ENCODE results near the gene CXCL1.

The CXCL1 gene

GRCh38 chr4:73853246-73853704, 15.9 kb upstream of the CXCL1 start, which contains the start of gene PF4V1:
PF4V1 (plus strand) TSS chr4:73853296; CDS start chr4:73853363, 67 bp downstream.
- no peak for DNase-seq

DNA sequence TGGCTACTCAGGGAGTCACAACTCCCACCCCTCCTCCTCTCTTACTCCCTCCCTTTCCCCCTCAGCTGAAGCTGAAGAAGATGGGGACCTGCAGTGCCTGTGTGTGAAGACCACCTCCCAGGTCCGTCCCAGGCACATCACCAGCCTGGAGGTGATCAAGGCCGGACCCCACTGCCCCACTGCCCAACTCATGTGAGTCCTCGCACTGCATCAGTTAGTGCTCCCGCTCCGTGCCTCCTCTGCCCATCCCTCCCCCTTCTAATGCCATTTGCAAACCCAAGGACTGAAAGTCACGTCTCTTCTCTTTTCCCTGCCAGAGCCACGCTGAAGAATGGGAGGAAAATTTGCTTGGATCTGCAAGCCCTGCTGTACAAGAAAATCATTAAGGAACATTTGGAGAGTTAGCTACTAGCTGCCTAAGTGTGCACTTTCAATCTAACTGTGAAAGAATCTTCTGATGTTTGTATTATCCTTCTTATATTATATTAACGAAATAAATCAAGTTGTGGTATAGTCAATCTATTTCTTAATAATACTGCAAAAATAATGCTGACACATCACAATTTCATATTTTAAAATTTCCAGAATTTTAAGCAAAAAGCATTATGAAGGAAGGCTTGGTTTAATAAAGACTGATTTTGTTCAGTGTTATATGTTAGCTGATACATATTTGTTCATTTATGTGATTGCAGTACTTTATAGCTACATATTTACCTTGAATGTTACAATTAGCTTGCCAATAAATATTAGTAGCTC, 15.3 kb upstream of the CXCL1 start:
- DNase-seq, result no peak

- no peak for DNase-seq
These were observed 13.8 kb upstream of the CXCL1 start for GRCh38 chr4:73855406-73855805.

DNA sequence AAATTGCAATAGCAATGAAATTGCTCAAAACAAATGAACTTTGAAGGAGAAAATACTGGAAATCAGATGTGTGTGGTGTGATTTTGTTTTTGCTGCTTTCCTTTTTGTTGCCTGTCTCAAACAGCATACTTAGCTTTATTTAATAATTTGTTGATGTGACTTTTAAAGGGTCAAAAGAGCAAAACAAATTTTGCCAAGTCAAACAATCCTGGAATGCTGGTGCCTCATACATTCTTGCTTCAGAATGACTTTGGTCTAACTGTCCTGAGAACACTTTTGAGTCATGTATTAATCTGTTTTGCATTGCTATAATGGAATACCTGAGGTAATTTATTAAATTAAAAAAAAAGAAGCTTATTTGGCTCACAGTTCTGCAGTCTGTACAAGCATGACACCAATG, 12.7 kb upstream of the CXCL1 start:
- no peak for DNase-seq

GRCh38 chr4:73859614-73860088, 9.5 kb upstream of the CXCL1 start:
- no peak for DNase-seq

DNA sequence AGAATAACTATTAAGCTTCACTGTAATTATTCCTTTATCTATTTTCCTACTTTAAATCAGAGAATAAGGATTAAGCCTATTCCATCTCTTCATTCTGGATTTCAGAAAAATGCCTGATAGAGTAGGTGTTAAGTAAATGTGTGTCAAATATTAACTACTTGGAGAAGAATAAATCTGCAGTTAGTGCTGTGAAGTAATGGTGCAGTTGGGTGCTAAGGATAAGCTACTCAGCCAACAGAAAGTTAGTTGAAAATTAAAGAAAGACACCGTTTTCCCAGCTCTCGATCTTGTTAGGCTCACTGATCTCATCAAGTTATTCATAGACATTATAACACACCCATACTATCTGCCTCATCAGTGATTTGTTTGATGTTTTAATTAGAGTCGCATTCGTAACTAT, 9.0 kb upstream of the CXCL1 start:
- DNase-seq, result no peak

- DNase-seq, result no peak
These were observed 8.3 kb upstream of the CXCL1 start for GRCh38 chr4:73860917-73861316.

DNA sequence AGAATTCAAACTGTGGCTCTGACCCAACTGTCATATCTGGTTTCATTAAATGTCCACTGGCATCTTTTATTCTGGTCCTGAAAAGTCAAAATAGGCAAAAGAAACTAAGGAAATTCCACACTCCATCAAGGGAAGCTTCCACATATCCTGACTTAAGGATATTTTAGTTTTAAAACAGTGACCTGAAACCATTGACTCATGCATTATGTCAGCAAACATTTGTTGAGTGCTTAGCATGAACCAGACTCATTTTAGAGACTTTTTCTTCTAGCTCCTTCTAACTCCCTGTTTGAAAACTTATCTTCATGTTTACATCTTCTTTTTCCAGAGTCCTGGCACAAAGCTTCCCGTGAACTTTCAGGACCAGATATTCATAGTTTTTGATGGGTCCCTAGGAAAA, 6.9 kb upstream of the CXCL1 start:
- DNase-seq, result no peak

GRCh38 chr4:73864365-73864764, 4.8 kb upstream of the CXCL1 start:
- DNase-seq, result peak; percentile 15

GRCh38 chr4:73864961-73865360, 4.2 kb upstream of the CXCL1 start:
- DNase-seq, result no peak

GRCh38 chr4:73865431-73866096, 3.6 kb upstream of the CXCL1 start:
- DNase-seq, result no peak

GRCh38 chr4:73866246-73866645, 2.9 kb upstream of the CXCL1 start:
- no peak for DNase-seq

GRCh38 chr4:73867783-73868182, 1.4 kb upstream of the CXCL1 start:
- peak; percentile 15 for DNase-seq

DNA sequence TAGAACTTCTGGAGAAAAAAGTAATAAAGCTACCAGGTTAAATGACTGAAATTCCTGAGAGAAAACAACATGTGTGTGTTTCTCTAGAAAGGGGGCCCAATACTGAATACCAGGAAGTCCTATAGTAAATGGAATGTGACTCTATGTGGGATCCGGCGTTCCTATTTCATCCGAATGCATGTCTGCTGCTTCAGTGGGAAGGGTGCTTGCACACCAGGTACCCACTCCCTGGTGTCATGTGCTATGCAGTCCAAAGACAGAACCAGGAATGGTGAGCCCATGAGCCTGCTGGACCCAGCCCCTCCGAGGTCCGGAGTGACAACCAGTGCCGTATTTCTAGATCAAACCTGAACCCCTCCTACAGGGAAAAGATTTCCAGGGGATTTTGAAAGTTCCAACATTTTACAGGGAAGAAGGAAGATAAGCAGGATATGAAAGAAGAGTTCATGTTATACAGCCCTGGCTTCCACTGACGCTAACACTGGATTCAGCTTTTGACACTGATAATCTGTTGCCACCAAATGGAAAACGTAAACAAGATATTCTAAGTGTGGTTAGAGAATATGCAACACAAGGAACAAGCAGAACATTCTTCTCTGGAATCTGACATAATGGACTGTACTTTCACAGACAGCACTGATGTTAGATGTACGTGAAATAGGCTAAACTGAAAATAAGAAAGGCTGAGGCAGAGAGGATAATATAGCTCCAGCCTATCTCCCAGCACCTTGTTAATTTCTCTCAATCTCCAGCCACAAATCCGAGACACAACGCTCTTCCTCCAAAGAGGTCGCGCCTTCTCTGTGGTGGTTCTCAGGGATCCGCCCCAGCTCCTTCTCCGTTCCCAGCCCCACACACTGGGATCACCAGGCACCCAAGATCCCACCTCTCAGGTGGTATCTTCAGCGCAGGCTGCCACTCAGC, 725 bp upstream of the CXCL1 start:
- no peak for DNase-seq

DNA sequence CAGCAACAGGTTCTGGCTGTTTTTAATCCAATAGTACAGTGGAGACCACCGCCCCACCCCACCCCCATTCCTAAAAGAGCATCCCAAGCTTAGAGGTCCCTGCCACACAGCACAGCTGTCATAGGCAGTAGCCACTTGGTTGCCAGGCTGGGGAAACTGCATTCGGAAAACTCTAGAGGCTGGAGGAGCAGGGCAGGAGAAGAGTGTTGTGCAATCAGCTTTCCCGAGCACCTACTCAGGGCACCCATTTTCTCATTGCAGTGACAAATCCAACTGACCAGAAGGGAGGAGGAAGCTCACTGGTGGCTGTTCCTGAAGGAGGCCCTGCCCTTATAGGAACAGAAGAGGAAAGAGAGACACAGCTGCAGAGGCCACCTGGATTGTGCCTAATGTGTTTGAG, 1.1 kb downstream of the CXCL1 start:
- DNase-seq, result no peak

- DNase-seq, result no peak
These were observed 1.6 kb downstream of the CXCL1 start for GRCh38 chr4:73870768-73871167.

DNA sequence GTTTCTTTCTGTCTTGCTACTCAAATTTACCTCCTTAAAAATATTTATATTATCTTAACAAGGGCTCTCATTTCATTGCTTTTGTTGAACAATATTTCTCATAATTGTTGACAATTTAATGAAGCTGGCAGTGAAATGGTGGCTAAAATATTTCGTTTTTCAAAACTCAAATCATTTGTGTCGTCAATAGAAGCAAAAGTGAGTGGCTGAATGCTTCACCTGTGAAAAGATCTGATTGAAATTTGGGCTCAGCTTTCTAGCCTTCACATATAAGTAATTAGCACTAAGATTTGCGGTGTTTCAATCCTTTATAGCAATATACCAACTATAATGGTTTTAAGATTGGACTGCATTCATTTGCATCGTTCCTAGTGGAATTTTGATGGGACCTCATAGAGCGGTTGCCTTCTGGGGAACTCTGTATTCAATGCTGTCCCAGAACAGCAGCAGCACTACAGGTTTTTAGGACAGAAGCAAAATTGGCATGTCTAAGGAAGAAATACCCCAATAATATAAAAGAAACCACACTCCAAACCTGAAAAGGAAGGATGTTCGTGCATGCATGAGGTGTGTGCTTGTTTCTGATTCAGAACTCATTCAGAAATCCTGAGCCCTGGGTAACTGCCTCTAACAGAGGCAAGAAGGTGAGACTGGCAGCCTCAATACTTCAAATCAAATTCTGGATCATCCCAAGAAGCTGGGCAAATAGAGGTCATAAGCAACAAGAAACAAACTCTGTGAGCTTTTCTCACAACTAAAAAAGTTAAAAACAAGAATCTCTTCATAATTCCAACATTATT, 2.5 kb downstream of the CXCL1 start:
- DNase-seq, result no peak

- DNase-seq, result no peak
These were observed 3.3 kb downstream of the CXCL1 start for GRCh38 chr4:73872316-73873108.

DNA sequence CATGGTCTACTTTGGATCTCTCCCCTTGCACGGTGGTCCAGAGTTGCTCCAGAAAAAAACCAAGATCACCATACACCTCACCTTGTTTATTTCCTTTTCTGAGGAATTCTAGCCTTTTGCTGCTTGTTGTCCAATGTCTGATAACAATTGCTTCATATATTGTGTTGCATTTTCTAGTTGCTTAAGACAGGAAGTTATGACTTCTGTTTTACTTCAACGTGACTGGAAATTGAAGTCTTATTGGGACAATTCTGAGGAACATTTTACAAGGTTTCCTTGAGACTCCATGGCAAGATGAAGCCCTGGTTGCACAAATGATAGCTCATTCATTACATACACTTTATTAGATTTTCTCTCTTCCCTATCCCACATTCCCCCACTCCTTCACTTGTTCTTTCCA, 5.2 kb downstream of the CXCL1 start:
- DNase-seq, result no peak

DNA sequence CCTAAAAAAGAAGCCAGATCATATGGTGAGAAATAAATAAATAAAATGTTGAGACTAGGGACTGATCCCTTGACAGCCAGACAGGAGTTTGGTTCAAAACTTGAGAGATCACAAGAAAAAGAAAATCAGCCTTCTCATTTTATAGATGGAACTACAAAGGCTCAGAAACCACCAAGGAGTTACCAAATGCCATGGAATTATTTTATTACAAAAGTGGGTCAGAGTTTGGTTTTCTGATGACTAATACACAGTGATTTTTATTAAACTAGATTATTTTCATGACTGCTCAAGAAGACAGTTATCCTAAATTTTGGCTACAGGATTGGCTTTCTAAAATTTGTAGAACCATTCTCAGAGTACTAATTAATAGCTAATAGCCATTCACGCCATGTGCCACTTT, 6.2 kb downstream of the CXCL1 start:
- no peak for DNase-seq

DNA sequence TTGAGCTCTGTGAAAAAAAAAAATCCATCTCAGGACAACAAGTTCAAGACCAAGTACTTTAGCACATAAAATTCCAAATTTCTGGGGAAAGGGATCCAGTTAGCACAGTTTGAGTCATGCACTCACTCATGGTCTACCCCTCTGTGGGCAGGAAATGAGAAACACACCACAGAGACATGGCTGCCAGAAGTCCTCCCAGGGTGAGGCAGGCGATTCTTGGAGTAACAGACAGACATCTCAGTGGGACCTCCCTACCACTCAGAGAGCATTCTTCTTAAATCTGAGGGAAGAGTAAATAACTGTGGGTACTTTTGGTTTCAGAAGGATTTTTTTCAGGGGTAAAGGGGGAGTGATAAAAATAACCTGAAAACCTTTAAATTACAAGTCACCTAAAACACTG, 14.1 kb downstream of the CXCL1 start:
- DNase-seq, result no peak
